ENCODE results near the gene MYO18A. TPM values are rescaled to one million over a fixed set of nuclear protein-coding genes. Genes with fewer than 3 reads are reported as not detected.

The MYO18A gene
- total and polyA plus RNA-seq, 12 donors, result 61.4 to 442 (median 327) TPM

- peaks cover 9 to 100% (median 78%) of the 10 kb centered on the region in 9 donors for H3K36me3 ChIP-seq
- H3K4me1 ChIP-seq, result peaks cover 0 to 29% (median 14%) of the 10 kb centered on the region in 9 donors
- no peak for TF ChIP-seq CTCF (IDR thresholded peaks at IDR 0.05)
- ATAC-seq (peak in 4 of 8 donors; percentile 20 to 63 (median 43)), DNase-seq (no peak)
- intact Hi-C loops (cut with DNase I), result no loop called here
- H3K4me3 ChIP-seq, result no peak overlapping the region
- H3K27me3 ChIP-seq, result no peaks in the 10 kb centered on the region
- H3K9me3 ChIP-seq, result no peaks in the 10 kb centered on the region
- WGBS, 2 donors, result 53 to 68% methylated on average over 3 of the region's 3 CpGs
- peak overlapping the region in 5 of 10 donors; percentile 22 to 75 (median 66) for H3K27ac ChIP-seq
These were observed 78.2 kb downstream of the MYO18A start for GRCh38 chr17:29102046-29102445.

- Histone ChIP-seq H3K4me3 (no peak overlapping the region), H3K36me3 (peaks cover 9 to 100% (median 76%) of the 10 kb centered on the region in 9 donors), H3K27me3 (no peaks in the 10 kb centered on the region), H3K27ac (no peak overlapping the region), H3K4me1 (peaks cover 0 to 26% (median 14%) of the 10 kb centered on the region in 9 donors), H3K9me3 (no peaks in the 10 kb centered on the region)
- WGBS, 2 donors, result 90% methylated on average over 8 of the region's 8 CpGs
- ATAC-seq, result no peak
- DNase-seq, result no peak
- intact Hi-C loops (cut with DNase I), result no loop called here
- no peak for TF ChIP-seq CTCF (IDR thresholded peaks at IDR 0.05)
These were observed 79.9 kb downstream of the MYO18A start for GRCh38 chr17:29100296-29100695.

- intact Hi-C loops (cut with DNase I), result no loop called here
- Histone ChIP-seq H3K9me3 (no peaks in the 10 kb centered on the region), H3K4me1 (peaks cover 0 to 26% (median 14%) of the 10 kb centered on the region in 9 donors), H3K4me3 (no peak overlapping the region), H3K27ac (no peak overlapping the region), H3K36me3 (peaks cover 9 to 100% (median 80%) of the 10 kb centered on the region in 9 donors), H3K27me3 (no peaks in the 10 kb centered on the region)
- WGBS, 2 donors, result 93 to 94% methylated on average over 5 of the region's 5 CpGs
- ATAC-seq (no peak), DNase-seq (no peak)
- no peak for TF ChIP-seq CTCF (IDR thresholded peaks at IDR 0.05)
These were observed 80.7 kb downstream of the MYO18A start for GRCh38 chr17:29099527-29099926.

- intact Hi-C loops (cut with DNase I), result no loop called here
- DNase-seq, result no peak
- no peak for TF ChIP-seq CTCF (IDR thresholded peaks at IDR 0.05)
- no peak overlapping the region for H3K4me3 ChIP-seq
- 63 to 80% methylated on average over 6 of the region's 6 CpGs for WGBS, 2 donors
- peaks cover 15 to 100% (median 96%) of the 10 kb centered on the region in 9 donors for H3K36me3 ChIP-seq
- H3K27me3 ChIP-seq, result no peaks in the 10 kb centered on the region
- H3K27ac ChIP-seq, result no peak overlapping the region
- no peaks in the 10 kb centered on the region for H3K9me3 ChIP-seq
- peaks cover 0 to 11% (median 0%) of the 10 kb centered on the region in 9 donors for H3K4me1 ChIP-seq
- no peak for ATAC-seq
These were observed 84.1 kb downstream of the MYO18A start for GRCh38 chr17:29096094-29096493.

Measured in heart right ventricle (tissue), 16 donors.